Esophagus squamous epithelium (tissue), 5 donors: ENCODE results near the gene PTGES3L. TPM values are rescaled to one million over a fixed set of nuclear protein-coding genes. Genes with fewer than 3 reads are reported as not detected.

Experiments
- DNase-seq: peaks from one replicate; lab custom pipeline; 2025; lab: John Stamatoyannopoulos, UW
- H3K27ac ChIP-seq, 4 donors: fragments of 200-600 bp; sonication (generic); one replicate each; pipeline ENCODE4 v1.5.1; 2016 to 2019; ENCODE audit warnings: mild to moderate bottlenecking in 1 of 4
- H3K27me3 ChIP-seq, 4 donors: fragments of 200-600 bp; sonication (generic); 1 replicate in 3 of 4; 2 replicates in 1 of 4; pipeline versions ENCODE4 v1.5.1 to v1.6.0; 2017 to 2021; ENCODE audit warnings: antibody characterized with exemption in 1 of 4
- H3K36me3 ChIP-seq, 3 donors: fragments of 200-600 bp; sonication (generic); one replicate each; pipeline ENCODE4 v1.5.1; 2016 to 2019
- H3K4me1 ChIP-seq, 3 donors: fragments of 200-600 bp; sonication (generic); one replicate each; pipeline ENCODE4 v1.5.1; 2017 to 2019
- H3K4me3 ChIP-seq, 4 donors: fragments of 200-600 bp; sonication (generic); 1 replicate in 3 of 4; 2 replicates in 1 of 4; pipeline ENCODE4 v1.5.1; 2016 to 2019; ENCODE audit warnings: mild to moderate bottlenecking in 2 of 4, moderate library complexity in 1 of 4
- H3K9me3 ChIP-seq, 3 donors: fragments of 200-600 bp; sonication (generic); one replicate each; pipeline ENCODE4 v1.5.1; 2016 to 2019
- CTCF ChIP-seq, 6 experiments: fragments of 450-650 bp in 4 of 6; fragments of 200-600 bp in 2 of 6; sonication (generic) in 2 of 6; IDR thresholded peaks; one replicate each; pipeline ENCODE4 v1.5.1; 2016 to 2019; ENCODE audit warnings: antibody characterized with exemption in 6 of 6, mild to moderate bottlenecking in 4 of 6, moderate library complexity in 4 of 6
- POLR2A ChIP-seq, 4 donors: fragments of 450-650 bp; IDR thresholded peaks; one replicate each; pipeline ENCODE4 v1.6.1; 2017; ENCODE audit warnings: antibody characterized with exemption in 4 of 4, mild to moderate bottlenecking in 4 of 4, moderate library complexity in 3 of 4
- WGBS, 2 donors: methylation state at CpG; one replicate each; pipeline ENCODE4 v1.1.5; 2018; 5-methylcytosine and 5-hydroxymethylcytosine counted together
- intact Hi-C: fragments of 100-400 bp; cut with DNase I; formaldehyde crosslinking; loops from one replicate; pipeline ENCODE4 v1.15.0; 2022
- small RNA-seq, 4 donors: library from RNA; depleted of rRNA; stranded (forward); fragments of <200 nt; gene quantifications; one replicate each; pipeline ENCODE3, GENCODE V24; 2016
- total RNA-seq, 4 donors: library from RNA; depleted of rRNA; stranded (reverse); fragments of >200 nt; gene quantifications; one replicate each; pipeline ENCODE4 v1.1.0, GENCODE V29; 2016
- donor health status: DM: yes; HTN: yes; CAD: no.

PTGES3L gene
- total RNA-seq, 4 donors from 2014 or later: 0.27 to 1.1 TPM; not detected in 2

- Histone ChIP-seq H3K9me3 (no peaks in the 10 kb centered on the region), H3K4me3 (no peak overlapping the region), H3K27me3 (no peaks in the 10 kb centered on the region), H3K27ac (peak overlapping the region in 1 of 4 donors; percentile 11), H3K36me3 (no peaks in the 10 kb centered on the region), H3K4me1 (peaks cover 0 to 27% (median 17%) of the 10 kb centered on the region in 3 donors)
- DNase-seq: no peak
- intact Hi-C loops: no loop called here
- WGBS, 2 donors: 49 to 54% methylated on average over 3 of the region's 3 CpGs
- TF ChIP-seq POLR2A (IDR thresholded peaks at IDR 0.05): no peak
- TF ChIP-seq CTCF (IDR thresholded peaks at IDR 0.05): no peak
Observed at GRCh38 chr17:42918902-42919521, 60.9 kb downstream of the PTGES3L start.

Small RNA genes lying within 50 kb of the gene (small RNA-seq; reads per million reads assigned to genes)
- gene AARSD1 (0 reads per million in 4 donors), gene RF00561 (0 reads per million in 4 donors)

Other genes with a start within 250 kb of the PTGES3L start
- gene EZH1, start 235.0 kb downstream of the PTGES3L start, total RNA-seq: 10 to 100 TPM; 13.4 to 49.2 (median 22.0) TPM
- 10 to 100 TPM in 2 of 4 donors, 1 to 10 TPM in 1, not detected in 1; 4.7 to 23.3 (median 11.8) TPM for gene RAMP2, start 218.9 kb downstream of the PTGES3L start, total RNA-seq
- gene VPS25, start 206.6 kb downstream of the PTGES3L start, total RNA-seq: 10 to 100 TPM; 78.6 to 93.6 (median 83.0) TPM
- gene WNK4, start 199.5 kb downstream of the PTGES3L start, total RNA-seq: 10 to 100 TPM in 1 of 4 donors, 1 to 10 TPM in 1, under 1 TPM in 2; 0.40 to 14.7 (median 3.9) TPM
- 100 to 1,000 TPM in 1 of 4 donors, 10 to 100 TPM in 3; 76.4 to 101 (median 94.8) TPM for gene COA3, start 181.4 kb downstream of the PTGES3L start, total RNA-seq
- not detected for gene CNTD1, start 181.2 kb downstream of the PTGES3L start, total RNA-seq
- 100 to 1,000 TPM in 1 of 4 donors, 10 to 100 TPM in 3; 81.5 to 100 (median 84.5) TPM for gene BECN1, start 155.8 kb downstream of the PTGES3L start, total RNA-seq
- 100 to 1,000 TPM in 1 of 4 donors, 10 to 100 TPM in 3; 91.0 to 121 (median 93.7) TPM for gene PSME3, start 146.7 kb downstream of the PTGES3L start, total RNA-seq
- gene AOC2, start 135.5 kb downstream of the PTGES3L start, total RNA-seq: 1 to 10 TPM in 2 of 4 donors, under 1 TPM in 2; 0.61 to 2.1 (median 1.2) TPM
- gene AOC3, start 128.9 kb downstream of the PTGES3L start, total RNA-seq: 10 to 100 TPM in 1 of 4 donors, 1 to 10 TPM in 3; 3.3 to 24.0 (median 6.6) TPM
- not detected for gene G6PC1, start 79.3 kb downstream of the PTGES3L start, total RNA-seq
- 10 to 100 TPM; 14.2 to 25.9 (median 22.6) TPM for gene AARSD1, start 15.6 kb downstream of the PTGES3L start, total RNA-seq
- gene RUNDC1, start 485 bp upstream of the PTGES3L start, total RNA-seq: 1 to 10 TPM; 7.4 to 9.8 (median 8.5) TPM
- gene RPL27, start 18.3 kb upstream of the PTGES3L start, total RNA-seq: 1,000 to 10,000 TPM in 3 of 4 donors, 100 to 1,000 TPM in 1; 775 to 1,810 (median 1,289) TPM
- 10 to 100 TPM in 3 of 4 donors, 1 to 10 TPM in 1; 5.9 to 24.4 (median 13.6) TPM for gene IFI35, start 26.7 kb upstream of the PTGES3L start, total RNA-seq
- 100 to 1,000 TPM in 3 of 4 donors, 10 to 100 TPM in 1; 50.5 to 154 (median 110) TPM for gene VAT1, start 42.3 kb upstream of the PTGES3L start, total RNA-seq
- under 1 TPM in 3 of 4 donors, not detected in 1; 0.30 to 0.76 (median 0.53) TPM for gene RND2, start 45.2 kb upstream of the PTGES3L start, total RNA-seq
- gene BRCA1, start 145.3 kb upstream of the PTGES3L start, total RNA-seq: 10 to 100 TPM in 2 of 4 donors, 1 to 10 TPM in 2; 6.3 to 20.7 (median 9.8) TPM
- gene NBR1, start 191.1 kb upstream of the PTGES3L start, total RNA-seq: 10 to 100 TPM; 30.6 to 61.6 (median 42.0) TPM
- gene TMEM106A, start 231.8 kb upstream of the PTGES3L start, total RNA-seq: 1 to 10 TPM in 3 of 4 donors, under 1 TPM in 1; 0.27 to 2.5 (median 1.6) TPM
- not detected for gene CCDC200, start 248.5 kb upstream of the PTGES3L start, total RNA-seq